ENCODE measurements around the gene PRKCE. TPM values are rescaled to one million over a fixed set of nuclear protein-coding genes. Genes with fewer than 3 reads are reported as not detected.

Gene PRKCE
- total and polyA plus RNA-seq, 2 experiments from 2014 or later: 0.94 to 1.2 TPM

- ATAC-seq (no peak), DNase-seq (ENCODE audit: low spot score) (no peak)
- Histone ChIP-seq H3K4me2 (no peak overlapping the region), H3K79me2 (replicated peaks; ENCODE audit: insufficient read depth) (no peaks in the 10 kb centered on the region), H2AFZ (no peak overlapping the region), H3K27ac (ENCODE audit: low read depth) (no peak overlapping the region), H3F3A (replicated peaks; ENCODE audit: low read depth) (no peaks in the 10 kb centered on the region), H3K36me3 (ENCODE audit: insufficient read depth) (no peaks in the 10 kb centered on the region), H4K20me1 (replicated peaks; ENCODE audit: insufficient read depth) (no peaks in the 10 kb centered on the region), H3K4me1 (ENCODE audit: insufficient read depth) (no peaks in the 10 kb centered on the region), H3K9me2 (ENCODE audit: insufficient read depth) (peaks cover 4% of the 10 kb centered on the region; the same call in 1 of the 2 replicates), H3K4me3 (no peak overlapping the region), H3K27me3 (ENCODE audit: insufficient read depth) (no peaks in the 10 kb centered on the region)
- no peak overlapping the region for H3K27ac Mint-ChIP-seq
- peaks cover 2% of the 10 kb centered on the region for H3K27me3 Mint-ChIP-seq (ENCODE audit: insufficient read depth, low read depth, poor library complexity)
- H3K9me3 Mint-ChIP-seq: no peaks in the 10 kb centered on the region
- TF ChIP-seq STAT1 (IDR thresholded peaks at IDR 0.05; ENCODE audit: unreplicated experiment) (no peak), NANOG (IDR thresholded peaks at IDR 0.05; ENCODE audit: borderline replicate concordance) (no peak), CREB1 (CRISPR knock-in tag; IDR thresholded peaks at IDR 0.05; ENCODE audit: low read depth) (no peak), EZH2phosphoT487 (IDR thresholded peaks at IDR 0.05; ENCODE audit: unreplicated experiment) (no peak), REST (IDR thresholded peaks at IDR 0.05; ENCODE audit: unreplicated experiment) (no peak), JUNB (IDR thresholded peaks at IDR 0.05; ENCODE audit: unreplicated experiment) (no peak), CTCF (conservative IDR thresholded peaks at IDR 0.05; ENCODE audit: low read depth in 2 of 2) (no peak), ZNF331 (CRISPR knock-in tag; IDR thresholded peaks at IDR 0.05; ENCODE audit: low read depth) (no peak), EZH2 (IDR thresholded peaks at IDR 0.05; ENCODE audit: low read depth, unreplicated experiment) (no peak), POLR2AphosphoS5 (IDR thresholded peaks at IDR 0.05; ENCODE audit: low read depth) (no peak), ZNF114 (CRISPR knock-in tag; IDR thresholded peaks at IDR 0.05) (no peak)
- TF ChIP-seq, protein P1, sequence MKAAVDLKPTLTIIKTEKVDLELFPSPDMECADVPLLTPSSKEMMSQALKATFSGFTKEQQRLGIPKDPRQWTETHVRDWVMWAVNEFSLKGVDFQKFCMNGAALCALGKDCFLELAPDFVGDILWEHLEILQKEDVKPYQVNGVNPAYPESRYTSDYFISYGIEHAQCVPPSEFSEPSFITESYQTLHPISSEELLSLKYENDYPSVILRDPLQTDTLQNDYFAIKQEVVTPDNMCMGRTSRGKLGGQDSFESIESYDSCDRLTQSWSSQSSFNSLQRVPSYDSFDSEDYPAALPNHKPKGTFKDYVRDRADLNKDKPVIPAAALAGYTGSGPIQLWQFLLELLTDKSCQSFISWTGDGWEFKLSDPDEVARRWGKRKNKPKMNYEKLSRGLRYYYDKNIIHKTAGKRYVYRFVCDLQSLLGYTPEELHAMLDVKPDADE (IDR thresholded peaks at IDR 0.05): no peak
- TF ChIP-seq, protein P2, sequence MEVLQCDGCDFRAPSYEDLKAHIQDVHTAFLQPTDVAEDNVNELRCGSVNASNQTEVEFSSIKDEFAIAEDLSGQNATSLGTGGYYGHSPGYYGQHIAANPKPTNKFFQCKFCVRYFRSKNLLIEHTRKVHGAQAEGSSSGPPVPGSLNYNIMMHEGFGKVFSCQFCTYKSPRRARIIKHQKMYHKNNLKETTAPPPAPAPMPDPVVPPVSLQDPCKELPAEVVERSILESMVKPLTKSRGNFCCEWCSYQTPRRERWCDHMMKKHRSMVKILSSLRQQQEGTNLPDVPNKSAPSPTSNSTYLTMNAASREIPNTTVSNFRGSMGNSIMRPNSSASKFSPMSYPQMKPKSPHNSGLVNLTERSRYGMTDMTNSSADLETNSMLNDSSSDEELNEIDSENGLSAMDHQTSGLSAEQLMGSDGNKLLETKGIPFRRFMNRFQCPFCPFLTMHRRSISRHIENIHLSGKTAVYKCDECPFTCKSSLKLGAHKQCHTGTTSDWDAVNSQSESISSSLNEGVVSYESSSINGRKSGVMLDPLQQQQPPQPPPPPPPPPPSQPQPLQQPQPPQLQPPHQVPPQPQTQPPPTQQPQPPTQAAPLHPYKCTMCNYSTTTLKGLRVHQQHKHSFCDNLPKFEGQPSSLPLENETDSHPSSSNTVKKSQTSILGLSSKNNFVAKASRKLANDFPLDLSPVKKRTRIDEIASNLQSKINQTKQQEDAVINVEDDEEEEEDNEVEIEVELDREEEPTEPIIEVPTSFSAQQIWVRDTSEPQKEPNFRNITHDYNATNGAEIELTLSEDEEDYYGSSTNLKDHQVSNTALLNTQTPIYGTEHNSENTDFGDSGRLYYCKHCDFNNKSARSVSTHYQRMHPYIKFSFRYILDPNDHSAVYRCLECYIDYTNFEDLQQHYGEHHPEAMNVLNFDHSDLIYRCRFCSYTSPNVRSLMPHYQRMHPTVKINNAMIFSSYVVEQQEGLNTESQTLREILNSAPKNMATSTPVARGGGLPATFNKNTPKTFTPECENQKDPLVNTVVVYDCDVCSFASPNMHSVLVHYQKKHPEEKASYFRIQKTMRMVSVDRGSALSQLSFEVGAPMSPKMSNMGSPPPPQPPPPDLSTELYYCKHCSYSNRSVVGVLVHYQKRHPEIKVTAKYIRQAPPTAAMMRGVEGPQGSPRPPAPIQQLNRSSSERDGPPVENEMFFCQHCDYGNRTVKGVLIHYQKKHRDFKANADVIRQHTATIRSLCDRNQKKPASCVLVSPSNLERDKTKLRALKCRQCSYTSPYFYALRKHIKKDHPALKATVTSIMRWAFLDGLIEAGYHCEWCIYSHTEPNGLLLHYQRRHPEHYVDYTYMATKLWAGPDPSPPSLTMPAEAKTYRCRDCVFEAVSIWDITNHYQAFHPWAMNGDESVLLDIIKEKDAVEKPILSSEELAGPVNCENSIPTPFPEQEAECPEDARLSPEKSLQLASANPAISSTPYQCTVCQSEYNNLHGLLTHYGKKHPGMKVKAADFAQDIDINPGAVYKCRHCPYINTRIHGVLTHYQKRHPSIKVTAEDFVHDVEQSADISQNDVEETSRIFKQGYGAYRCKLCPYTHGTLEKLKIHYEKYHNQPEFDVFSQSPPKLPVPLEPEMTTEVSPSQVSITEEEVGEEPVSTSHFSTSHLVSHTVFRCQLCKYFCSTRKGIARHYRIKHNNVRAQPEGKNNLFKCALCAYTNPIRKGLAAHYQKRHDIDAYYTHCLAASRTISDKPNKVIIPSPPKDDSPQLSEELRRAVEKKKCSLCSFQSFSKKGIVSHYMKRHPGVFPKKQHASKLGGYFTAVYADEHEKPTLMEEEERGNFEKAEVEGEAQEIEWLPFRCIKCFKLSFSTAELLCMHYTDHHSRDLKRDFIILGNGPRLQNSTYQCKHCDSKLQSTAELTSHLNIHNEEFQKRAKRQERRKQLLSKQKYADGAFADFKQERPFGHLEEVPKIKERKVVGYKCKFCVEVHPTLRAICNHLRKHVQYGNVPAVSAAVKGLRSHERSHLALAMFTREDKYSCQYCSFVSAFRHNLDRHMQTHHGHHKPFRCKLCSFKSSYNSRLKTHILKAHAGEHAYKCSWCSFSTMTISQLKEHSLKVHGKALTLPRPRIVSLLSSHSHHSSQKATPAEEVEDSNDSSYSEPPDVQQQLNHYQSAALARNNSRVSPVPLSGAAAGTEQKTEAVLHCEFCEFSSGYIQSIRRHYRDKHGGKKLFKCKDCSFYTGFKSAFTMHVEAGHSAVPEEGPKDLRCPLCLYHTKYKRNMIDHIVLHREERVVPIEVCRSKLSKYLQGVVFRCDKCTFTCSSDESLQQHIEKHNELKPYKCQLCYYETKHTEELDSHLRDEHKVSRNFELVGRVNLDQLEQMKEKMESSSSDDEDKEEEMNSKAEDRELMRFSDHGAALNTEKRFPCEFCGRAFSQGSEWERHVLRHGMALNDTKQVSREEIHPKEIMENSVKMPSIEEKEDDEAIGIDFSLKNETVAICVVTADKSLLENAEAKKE (CRISPR knock-in tag; IDR thresholded peaks at IDR 0.05): no peak
- no peak overlapping the region for H3K4me3 Mint-ChIP-seq
- no peaks in the 10 kb centered on the region for H3K36me3 Mint-ChIP-seq (ENCODE audit: low read depth)
- peaks cover 5% of the 10 kb centered on the region; the same call in 2 of the 3 replicates for H3K4me1 Mint-ChIP-seq
Observed at GRCh38 chr2:45683292-45683691, 31.8 kb downstream of the PRKCE start.
